ENCODE results near the gene KCNH2. TPM values are rescaled to one million over a fixed set of nuclear protein-coding genes. Genes with fewer than 3 reads are reported as not detected.

The KCNH2 gene
- polyA plus RNA-seq, 1 of the 3 experiments (the other 2 are of a cell fraction): 2.2 TPM

- no peak overlapping the region for H2AFZ ChIP-seq (ENCODE audit: low read depth)
- no peak for TF ChIP-seq RAD21 (IDR thresholded peaks at IDR 0.05; ENCODE audit: low read length)
- TF ChIP-seq, protein P1, sequence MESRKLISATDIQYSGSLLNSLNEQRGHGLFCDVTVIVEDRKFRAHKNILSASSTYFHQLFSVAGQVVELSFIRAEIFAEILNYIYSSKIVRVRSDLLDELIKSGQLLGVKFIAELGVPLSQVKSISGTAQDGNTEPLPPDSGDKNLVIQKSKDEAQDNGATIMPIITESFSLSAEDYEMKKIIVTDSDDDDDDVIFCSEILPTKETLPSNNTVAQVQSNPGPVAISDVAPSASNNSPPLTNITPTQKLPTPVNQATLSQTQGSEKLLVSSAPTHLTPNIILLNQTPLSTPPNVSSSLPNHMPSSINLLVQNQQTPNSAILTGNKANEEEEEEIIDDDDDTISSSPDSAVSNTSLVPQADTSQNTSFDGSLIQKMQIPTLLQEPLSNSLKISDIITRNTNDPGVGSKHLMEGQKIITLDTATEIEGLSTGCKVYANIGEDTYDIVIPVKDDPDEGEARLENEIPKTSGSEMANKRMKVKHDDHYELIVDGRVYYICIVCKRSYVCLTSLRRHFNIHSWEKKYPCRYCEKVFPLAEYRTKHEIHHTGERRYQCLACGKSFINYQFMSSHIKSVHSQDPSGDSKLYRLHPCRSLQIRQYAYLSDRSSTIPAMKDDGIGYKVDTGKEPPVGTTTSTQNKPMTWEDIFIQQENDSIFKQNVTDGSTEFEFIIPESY (IDR thresholded peaks at IDR 0.05; ENCODE audit: borderline replicate concordance, low read depth): no peak
- no peak for TF ChIP-seq TCF12 (IDR thresholded peaks at IDR 0.05)
- no peak for TF ChIP-seq POLR2AphosphoS5 (IDR thresholded peaks at IDR 0.05; ENCODE audit: low read depth, low read length)
- TF ChIP-seq GABPA (IDR thresholded peaks at IDR 0.05; ENCODE audit: low read depth): no peak
- H3K79me2 ChIP-seq (ENCODE audit: insufficient read depth): no peaks in the 10 kb centered on the region
- H3K4me2 ChIP-seq: no peak overlapping the region
- H3F3A ChIP-seq (replicated peaks; ENCODE audit: insufficient read depth): no peaks in the 10 kb centered on the region
- no peak overlapping the region for H3K9ac ChIP-seq
- 40% methylated on average over 1 of the region's 1 CpG for WGBS (ENCODE audit: low lambda C conversion rate)
- H3K9me3 ChIP-seq: no peaks in the 10 kb centered on the region
- DNase-seq: no peak
- H3K9me2 ChIP-seq: no peaks in the 10 kb centered on the region
- H3K27me3 ChIP-seq (ENCODE audit: insufficient read depth): peaks cover 15% of the 10 kb centered on the region; the same call in 1 of the 2 replicates
- CTCF ChIA-PET: interaction anchor here (0.8 to 1.9 kb wide), 10 partner anchors 9 to 135 kb away, joined by 3 to 11 read pairs (median 3); no protein-coding TSS in a partner anchor
- no peaks in the 10 kb centered on the region for H3K36me3 ChIP-seq (replicated peaks in 1 of 2; ENCODE audit: control insufficient read depth in 1 of 2, insufficient read depth in 2 of 2, low read length in 1 of 2)
- no peak overlapping the region for H3K4me3 ChIP-seq (ENCODE audit: low read depth in 2 of 2, low read length in 1 of 2)
- no peak overlapping the region for H3K27ac ChIP-seq (ENCODE audit: low read depth in 2 of 2, low read length in 1 of 2)
- POLR2A ChIA-PET: interaction anchor here (1.0 kb wide), 1 partner anchor 11 kb away, joined by 3 read pairs; no protein-coding TSS in a partner anchor
- no peaks in the 10 kb centered on the region for H4K20me1 ChIP-seq (ENCODE audit: insufficient read depth)
- H3K4me1 ChIP-seq (ENCODE audit: control insufficient read depth in 1 of 2, insufficient read depth in 2 of 2, low read depth in 1 of 2, low read length in 1 of 2): peaks cover 0 to 4% of the 10 kb centered on the region in 2 experiments; a peak in 1 of 4 replicates
Measured at GRCh38 chr7:150923802-150924201, 54.3 kb downstream of the KCNH2 start.

DNA sequence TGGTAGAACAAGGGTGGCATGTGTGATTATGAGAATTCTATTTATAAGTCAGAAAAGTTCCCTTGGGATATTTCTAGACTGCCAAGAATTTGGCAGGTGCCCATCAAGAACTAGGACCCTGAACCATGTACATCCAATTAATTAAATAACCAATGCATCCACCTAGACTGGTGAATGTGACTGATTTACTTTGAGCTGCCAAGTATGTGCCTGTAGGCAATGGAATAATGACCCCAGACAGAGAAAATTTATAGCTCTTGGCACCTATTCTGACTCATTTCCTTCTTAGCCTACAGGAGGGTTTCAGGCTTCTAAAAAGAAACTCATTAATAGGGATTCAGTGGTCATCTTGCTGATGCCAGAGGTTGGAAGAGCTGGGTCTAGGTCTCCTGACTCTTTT, 54.9 kb downstream of the KCNH2 start:
- no peak overlapping the region for H3K4me2 ChIP-seq
- no peak overlapping the region for H3K9ac ChIP-seq
- no peaks in the 10 kb centered on the region for H3K79me2 ChIP-seq (ENCODE audit: insufficient read depth)
- CTCF ChIA-PET: interaction anchor here (0.8 to 1.9 kb wide), 6 partner anchors 9 to 135 kb away, joined by 3 to 11 read pairs (median 3); no protein-coding TSS in a partner anchor
- no peak overlapping the region for H3K4me3 ChIP-seq (ENCODE audit: low read depth in 2 of 2, low read length in 1 of 2)
- H3K4me1 ChIP-seq (ENCODE audit: control insufficient read depth in 1 of 2, insufficient read depth in 2 of 2, low read depth in 1 of 2, low read length in 1 of 2): peaks cover 0 to 4% of the 10 kb centered on the region in 2 experiments; a peak in 1 of 4 replicates
- POLR2A ChIA-PET: interaction anchor here (0.6 to 1.0 kb wide), 2 partner anchors 10 to 11 kb away, joined by 3 read pairs; no protein-coding TSS in a partner anchor
- H2AFZ ChIP-seq (ENCODE audit: low read depth): no peak overlapping the region
- no peaks in the 10 kb centered on the region for H3K9me3 ChIP-seq
- H3K36me3 ChIP-seq (replicated peaks in 1 of 2; ENCODE audit: control insufficient read depth in 1 of 2, insufficient read depth in 2 of 2, low read length in 1 of 2): no peaks in the 10 kb centered on the region
- peaks cover 21% of the 10 kb centered on the region; the same call in 1 of the 2 replicates for H3K27me3 ChIP-seq (ENCODE audit: insufficient read depth)
- H3K9me2 ChIP-seq: no peaks in the 10 kb centered on the region
- no peaks in the 10 kb centered on the region for H4K20me1 ChIP-seq (ENCODE audit: insufficient read depth)
- H3K27ac ChIP-seq (ENCODE audit: low read depth in 2 of 2, low read length in 1 of 2): no peak overlapping the region
- no peak for DNase-seq
- no peaks in the 10 kb centered on the region for H3F3A ChIP-seq (replicated peaks; ENCODE audit: insufficient read depth)
- TF ChIP-seq TCF12 (IDR thresholded peaks at IDR 0.05) (no peak), USF2 (IDR thresholded peaks at IDR 0.05; ENCODE audit: borderline replicate concordance, low read depth, low read length) (no peak), RFX5 (IDR thresholded peaks at IDR 0.05; ENCODE audit: low read length) (no peak), EZH2phosphoT487 (IDR thresholded peaks at IDR 0.05; ENCODE audit: borderline replicate concordance, low read depth) (no peak), PBX3 (IDR thresholded peaks at IDR 0.05) (no peak), ELF1 (IDR thresholded peaks at IDR 0.05) (no peak), GATA2 (CRISPR knock-in tag; IDR thresholded peaks at IDR 0.05) (no peak), JUND (IDR thresholded peaks at IDR 0.05) (no peak), POLR2AphosphoS5 (IDR thresholded peaks at IDR 0.05; ENCODE audit: low read depth, low read length) (no peak), CHD2 (IDR thresholded peaks at IDR 0.05; ENCODE audit: low read length, partially characterized antibody) (no peak), MAX (IDR thresholded peaks at IDR 0.05; ENCODE audit: low read depth) (no peak), TEAD4 (IDR thresholded peaks at IDR 0.05; ENCODE audit: borderline replicate concordance, insufficient read depth) (no peak), GABPA (IDR thresholded peaks at IDR 0.05; ENCODE audit: low read depth) (no peak), FOSL2 (IDR thresholded peaks at IDR 0.05; ENCODE audit: borderline replicate concordance, low read depth) (no peak)
- TF ChIP-seq, protein P2, sequence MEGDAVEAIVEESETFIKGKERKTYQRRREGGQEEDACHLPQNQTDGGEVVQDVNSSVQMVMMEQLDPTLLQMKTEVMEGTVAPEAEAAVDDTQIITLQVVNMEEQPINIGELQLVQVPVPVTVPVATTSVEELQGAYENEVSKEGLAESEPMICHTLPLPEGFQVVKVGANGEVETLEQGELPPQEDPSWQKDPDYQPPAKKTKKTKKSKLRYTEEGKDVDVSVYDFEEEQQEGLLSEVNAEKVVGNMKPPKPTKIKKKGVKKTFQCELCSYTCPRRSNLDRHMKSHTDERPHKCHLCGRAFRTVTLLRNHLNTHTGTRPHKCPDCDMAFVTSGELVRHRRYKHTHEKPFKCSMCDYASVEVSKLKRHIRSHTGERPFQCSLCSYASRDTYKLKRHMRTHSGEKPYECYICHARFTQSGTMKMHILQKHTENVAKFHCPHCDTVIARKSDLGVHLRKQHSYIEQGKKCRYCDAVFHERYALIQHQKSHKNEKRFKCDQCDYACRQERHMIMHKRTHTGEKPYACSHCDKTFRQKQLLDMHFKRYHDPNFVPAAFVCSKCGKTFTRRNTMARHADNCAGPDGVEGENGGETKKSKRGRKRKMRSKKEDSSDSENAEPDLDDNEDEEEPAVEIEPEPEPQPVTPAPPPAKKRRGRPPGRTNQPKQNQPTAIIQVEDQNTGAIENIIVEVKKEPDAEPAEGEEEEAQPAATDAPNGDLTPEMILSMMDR (IDR thresholded peaks at IDR 0.05): no peak
- TF ChIP-seq, protein P3, sequence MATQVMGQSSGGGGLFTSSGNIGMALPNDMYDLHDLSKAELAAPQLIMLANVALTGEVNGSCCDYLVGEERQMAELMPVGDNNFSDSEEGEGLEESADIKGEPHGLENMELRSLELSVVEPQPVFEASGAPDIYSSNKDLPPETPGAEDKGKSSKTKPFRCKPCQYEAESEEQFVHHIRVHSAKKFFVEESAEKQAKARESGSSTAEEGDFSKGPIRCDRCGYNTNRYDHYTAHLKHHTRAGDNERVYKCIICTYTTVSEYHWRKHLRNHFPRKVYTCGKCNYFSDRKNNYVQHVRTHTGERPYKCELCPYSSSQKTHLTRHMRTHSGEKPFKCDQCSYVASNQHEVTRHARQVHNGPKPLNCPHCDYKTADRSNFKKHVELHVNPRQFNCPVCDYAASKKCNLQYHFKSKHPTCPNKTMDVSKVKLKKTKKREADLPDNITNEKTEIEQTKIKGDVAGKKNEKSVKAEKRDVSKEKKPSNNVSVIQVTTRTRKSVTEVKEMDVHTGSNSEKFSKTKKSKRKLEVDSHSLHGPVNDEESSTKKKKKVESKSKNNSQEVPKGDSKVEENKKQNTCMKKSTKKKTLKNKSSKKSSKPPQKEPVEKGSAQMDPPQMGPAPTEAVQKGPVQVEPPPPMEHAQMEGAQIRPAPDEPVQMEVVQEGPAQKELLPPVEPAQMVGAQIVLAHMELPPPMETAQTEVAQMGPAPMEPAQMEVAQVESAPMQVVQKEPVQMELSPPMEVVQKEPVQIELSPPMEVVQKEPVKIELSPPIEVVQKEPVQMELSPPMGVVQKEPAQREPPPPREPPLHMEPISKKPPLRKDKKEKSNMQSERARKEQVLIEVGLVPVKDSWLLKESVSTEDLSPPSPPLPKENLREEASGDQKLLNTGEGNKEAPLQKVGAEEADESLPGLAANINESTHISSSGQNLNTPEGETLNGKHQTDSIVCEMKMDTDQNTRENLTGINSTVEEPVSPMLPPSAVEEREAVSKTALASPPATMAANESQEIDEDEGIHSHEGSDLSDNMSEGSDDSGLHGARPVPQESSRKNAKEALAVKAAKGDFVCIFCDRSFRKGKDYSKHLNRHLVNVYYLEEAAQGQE (IDR thresholded peaks at IDR 0.05; ENCODE audit: low read depth, low read length): no peak
